HepG2 (cell line): Measurements from ENCODE around the gene PPP1R12B. TPM values are rescaled to one million over a fixed set of nuclear protein-coding genes. Genes with fewer than 3 reads are reported as not detected.
A peak's percentile ranks its signal among the peaks of the same experiment; 100 is the strongest.

Source experiments
- ATF3 ChIP-seq: sonication (generic); formaldehyde crosslinking; IDR thresholded peaks from 2 replicates; pipeline ENCODE4 v1.4.0; 2020; ENCODE audit warnings: missing genetic modification reagents
- CC2D1A ChIP-seq: sonication (generic); formaldehyde crosslinking; IDR thresholded peaks from 2 replicates; pipeline ENCODE4 v1.8.1; 2023; ENCODE audit warnings: mild to moderate bottlenecking, missing genetic modification reagents
- CEBPB ChIP-seq: IDR thresholded peaks from 2 replicates; pipeline ENCODE4 v1.6.1; 2011; ENCODE audit warnings: low read depth, low read length, improper control_type of control experiment, borderline replicate concordance
- FLYWCH1 ChIP-seq: sonication (generic); formaldehyde crosslinking; IDR thresholded peaks from 2 replicates; pipeline ENCODE4 v1.8.1; 2023; ENCODE audit warnings: mild to moderate bottlenecking, missing genetic modification reagents
- GFI1 ChIP-seq: sonication (generic); formaldehyde crosslinking; IDR thresholded peaks from 2 replicates; pipeline ENCODE4 v1.5.0; 2020; ENCODE audit warnings: missing genetic modification reagents, mild to moderate bottlenecking, borderline replicate concordance
- MYNN ChIP-seq: sonication (generic); formaldehyde crosslinking; IDR thresholded peaks from 2 replicates; pipeline ENCODE4 v1.4.0; 2020; ENCODE audit warnings: mild to moderate bottlenecking, low read depth, missing genetic modification reagents
- MYPOP ChIP-seq: sonication (generic); formaldehyde crosslinking; IDR thresholded peaks from 2 replicates; pipeline ENCODE4 v1.8.1; 2023; ENCODE audit warnings: mild to moderate bottlenecking, moderate library complexity, missing genetic modification reagents
- MZF1 ChIP-seq: sonication (generic); formaldehyde crosslinking; IDR thresholded peaks from 2 replicates; pipeline ENCODE4 v1.8.1; 2023; ENCODE audit warnings: mild to moderate bottlenecking, missing genetic modification reagents, borderline replicate concordance
- NFE2 ChIP-seq: sonication (generic); formaldehyde crosslinking; IDR thresholded peaks from 2 replicates; pipeline ENCODE4 v1.4.0; 2020; ENCODE audit warnings: missing genetic modification reagents
- REXO4 ChIP-seq: sonication (generic); formaldehyde crosslinking; IDR thresholded peaks from 2 replicates; pipeline ENCODE4 v1.8.0; 2022; ENCODE audit warnings: missing genetic modification reagents, mild to moderate bottlenecking, borderline replicate concordance
- RORA ChIP-seq: sonication (generic); formaldehyde crosslinking; IDR thresholded peaks from 2 replicates; pipeline ENCODE4 v1.5.0; 2020; ENCODE audit warnings: mild to moderate bottlenecking, missing genetic modification reagents, moderate library complexity
- SKIL ChIP-seq: sonication (generic); formaldehyde crosslinking; IDR thresholded peaks from 2 replicates; pipeline ENCODE4 v1.8.0; 2022; ENCODE audit warnings: missing genetic modification reagents, mild to moderate bottlenecking, moderate library complexity, borderline replicate concordance
- TAF15 ChIP-seq: fragments of 200-400 bp; formaldehyde crosslinking; IDR thresholded peaks from one replicate; pipeline ENCODE4 v1.6.1; 2018; ENCODE audit warnings: mild to moderate bottlenecking, low read depth, low read length; ENCODE audit not compliant: poor library complexity, severe bottlenecking
- ZBTB7B ChIP-seq: sonication (generic); formaldehyde crosslinking; IDR thresholded peaks from 2 replicates; pipeline ENCODE4 v1.4.0; 2020; ENCODE audit warnings: missing genetic modification reagents
- ZC3H4 ChIP-seq: sonication (generic); formaldehyde crosslinking; IDR thresholded peaks from 2 replicates; pipeline ENCODE4 v1.4.0; 2020; ENCODE audit warnings: missing genetic modification reagents, borderline replicate concordance
- ZEB1 ChIP-seq: IDR thresholded peaks from 2 replicates; pipeline ENCODE4 v1.6.1; 2012; ENCODE audit warnings: mild to moderate bottlenecking, low read depth, inconsistent platforms; ENCODE audit not compliant: insufficient replicate concordance
- ZNF230 ChIP-seq: sonication (generic); formaldehyde crosslinking; IDR thresholded peaks from 2 replicates; pipeline ENCODE4 v1.4.0; 2020; ENCODE audit warnings: mild to moderate bottlenecking, missing genetic modification reagents
- ZNF432 ChIP-seq: sonication (generic); formaldehyde crosslinking; IDR thresholded peaks from 2 replicates; pipeline ENCODE4 v1.5.0; 2020; ENCODE audit warnings: missing genetic modification reagents, mild to moderate bottlenecking, borderline replicate concordance
- ZNF501 ChIP-seq: sonication (generic); formaldehyde crosslinking; IDR thresholded peaks from 2 replicates; pipeline ENCODE4 v1.5.1; 2020; ENCODE audit warnings: mild to moderate bottlenecking, moderate library complexity, missing genetic modification reagents
- ZNF512B ChIP-seq: sonication (generic); formaldehyde crosslinking; IDR thresholded peaks from 2 replicates; pipeline ENCODE4 v1.5.1; 2020; ENCODE audit warnings: missing genetic modification reagents, mild to moderate bottlenecking, borderline replicate concordance
- ZNF710 ChIP-seq: sonication (generic); formaldehyde crosslinking; IDR thresholded peaks from 2 replicates; pipeline ENCODE4 v1.5.0; 2020; ENCODE audit warnings: mild to moderate bottlenecking, missing genetic modification reagents, borderline replicate concordance
- polyA plus RNA-seq, 8 experiments: library from polyadenylated mRNA; depleted of rRNA in 3 of 8; stranded (reverse) in 7 of 8; unstranded in 1 of 8; fragments of >200 nt; fragmentation: Illumina TruSeq in 4 of 8; extraction: Trizol in 4 of 8; gene quantifications; 2 replicates each; pipeline versions ENCODE4 v1.2.1 to v1.2.3, GENCODE V29; 2011 to 2016; ENCODE audit warnings: low read depth in 4 of 8, missing spikeins in 1 of 8, mixed read lengths in 1 of 8; ENCODE audit not compliant: insufficient read depth in 1 of 8
- total RNA-seq, 5 experiments: library from RNA; depleted of rRNA; stranded (reverse); fragments of >200 nt; fragmentation: Illumina TruSeq; extraction: Trizol; gene quantifications; 2 replicates each; pipeline ENCODE4 v1.2.3, GENCODE V29; 2016; ENCODE audit warnings: low read depth in 1 of 5

Gene PPP1R12B
- total and polyA plus RNA-seq, 2 of the 13 experiments (the other 11 are each of a cell fraction or from before 2014, with no cell fraction given) = 12.0 to 13.6 TPM

- TF ChIP-seq ZNF710 = no peak
- TF ChIP-seq ZNF501 = peak; percentile 97
- peak; percentile 6; the same call in 1 of the 2 replicates for TF ChIP-seq CEBPB
- no peak for TF ChIP-seq CC2D1A (CRISPR knock-in tag)
- peak; percentile 39 for TF ChIP-seq TAF15
- no peak for TF ChIP-seq SKIL (CRISPR knock-in tag)
- TF ChIP-seq ZC3H4 (CRISPR knock-in tag) = no peak
- TF ChIP-seq ZNF230 (CRISPR knock-in tag) = peak; percentile 94
- TF ChIP-seq MYNN = no peak
- TF ChIP-seq ZNF512B (CRISPR knock-in tag) = no peak
- no peak for TF ChIP-seq GFI1 (CRISPR knock-in tag)
- no peak; the same call in 1 of the 2 replicates for TF ChIP-seq ZBTB7B (CRISPR knock-in tag)
- TF ChIP-seq MZF1 = no peak
- TF ChIP-seq ZNF432 (CRISPR knock-in tag) = no peak
- no peak for TF ChIP-seq RORA (CRISPR knock-in tag)
- TF ChIP-seq NFE2 (CRISPR knock-in tag) = no peak
- no peak for TF ChIP-seq REXO4
- TF ChIP-seq ATF3 (CRISPR knock-in tag) = no peak; the same call in 1 of the 2 replicates
- no peak for TF ChIP-seq ZEB1
- peak; percentile 60; the same call in 1 of the 2 replicates for TF ChIP-seq MYPOP (CRISPR knock-in tag)
- TF ChIP-seq FLYWCH1 (CRISPR knock-in tag) = no peak
These were observed at the start of gene PPP1R12B (continued) for GRCh38 chr1:202348509-202349205.
